Heart left ventricle (tissue), 16 donors: ENCODE results near the gene SUSD4. TPM values are rescaled to one million over a fixed set of nuclear protein-coding genes. Genes with fewer than 3 reads are reported as not detected.

Experiments
- ATAC-seq, 4 donors: fragments of 200-7000 bp; cut with Tn5 transposase; one replicate each; pipeline ENCODE4 v1.9.1; 2020 to 2022; ENCODE audit warnings: moderate library complexity in 4 of 4, mild to moderate bottlenecking in 3 of 4, moderate number of reproducible peaks in 1 of 4
- DNase-seq, 5 donors: peaks; one replicate each; pipeline ENCODE4 v3.0.0-alpha.2; 2020
- H3K27ac ChIP-seq, 12 donors: fragments of 200-600 bp; sonication (generic) in 4 of 12; one replicate each; pipeline versions ENCODE4 v1.5.0 to v1.8.0; 2016 to 2022; ENCODE audit warnings: mild to moderate bottlenecking in 2 of 12
- H3K27me3 ChIP-seq, 9 donors: fragments of 200-600 bp; sonication (generic) in 2 of 9; one replicate each; pipeline versions ENCODE4 v1.5.1 to v1.8.0; 2016 to 2022; ENCODE audit warnings: mild to moderate bottlenecking in 3 of 9
- H3K36me3 ChIP-seq, 9 donors: fragments of 200-600 bp; sonication (generic) in 2 of 9; one replicate each; pipeline versions ENCODE4 v1.5.0 to v1.8.0; 2018 to 2022; ENCODE audit warnings: mild to moderate bottlenecking in 2 of 9
- H3K4me1 ChIP-seq, 12 donors: fragments of 200-600 bp; sonication (generic) in 4 of 12; one replicate each; pipeline versions ENCODE4 v1.5.0 to v1.8.0; 2016 to 2022; ENCODE audit warnings: mild to moderate bottlenecking in 3 of 12
- H3K4me3 ChIP-seq, 12 donors: fragments of 200-600 bp; sonication (generic) in 4 of 12; one replicate each; pipeline versions ENCODE4 v1.5.0 to v1.8.0; 2017 to 2022; ENCODE audit warnings: mild to moderate bottlenecking in 9 of 12, moderate library complexity in 4 of 12
- H3K9me3 ChIP-seq, 12 donors: fragments of 200-600 bp; sonication (generic) in 4 of 12; one replicate each; pipeline versions ENCODE4 v1.5.0 to v1.8.0; 2016 to 2022; ENCODE audit warnings: mild to moderate bottlenecking in 1 of 12
- CTCF ChIP-seq, 12 donors: fragments of 200-600 bp; sonication (generic) in 4 of 12; IDR thresholded peaks; one replicate each; pipeline versions ENCODE4 v1.5.0 to v1.8.0; 2018 to 2022; ENCODE audit warnings: antibody characterized with exemption in 12 of 12, mild to moderate bottlenecking in 5 of 12
- POLR2A ChIP-seq, 2 donors: fragments of 450-650 bp; IDR thresholded peaks; one replicate each; pipeline ENCODE4 v1.6.1; 2017; ENCODE audit warnings: antibody characterized with exemption in 2 of 2, mild to moderate bottlenecking in 2 of 2, moderate library complexity in 2 of 2
- WGBS, 4 donors: extraction: QIAGEN DNeasy Blood & Tissue Kit in 2 of 4; methylation state at CpG; one replicate each; pipeline versions ENCODE4 v1.1.5 to v1.1.7; 2013 to 2018; 5-methylcytosine and 5-hydroxymethylcytosine counted together
- intact Hi-C, 10 donors: fragments of 100-400 bp; cut with DNase I; formaldehyde crosslinking; loops; one replicate each; pipeline versions ENCODE4 v1.11.1 to v1.14.2; 2022
- polyA plus RNA-seq, 2 donors: library from polyadenylated mRNA; stranded (reverse); fragments of 200-250 nt; gene quantifications; one replicate each; pipeline ENCODE4 v1.2.3, GENCODE V29; 2013
- total RNA-seq, 9 donors: library from RNA; depleted of rRNA in 2 of 9; stranded (reverse); fragments of >200 nt in 2 of 9; fragmentation: NEBNext Ultra II Directional in 3 of 9; extraction: Animal tissue kit (Norgen Biotek cat#: 25700) in 3 of 9; gene quantifications; one replicate each; pipeline versions ENCODE4 v1.1.0 to v1.2.4, GENCODE V29; 2016 to 2023
- donor health status: ischemic (EF 13 %, LVEDD 7.1; RV severe dilation, severe dysfunction).
- donor health status: healthy with polysubstance abuse.
- donor health status: DM: no; HTN: yes; CAD: no.
- donor health status: DM: no; HTN: no; CAD: no.
- donor health status: ischemic (EF 25% LVEDD 6.9; RV normal size, moderate dysfunction).
- donor health status: ischemic (EF 25% LVEDD 5.7; RV mildly dilated, moderate dysfunction).
- donor health status: healthy.
- donor health status: DM: yes; HTN: yes; CAD: no.
- donor health status: ischemic (EF 35%, LVEDD 5.7; RV mildly dilated, moderate dysfunction).
- donor health status: nonischemic (EF 11% LVEDD 7.7; RV severe dilation, severe dysfunction).
- donor health status: DM: yes; HTN: yes; CAD: no.
- donor health status: PGD.
- donor health status: ischemic (EF 29% LVEDD 5.4; RV normal size, mild dysfunction).
- donor health status: nonischemic (EF 23%, LVEDD 6.1; RV moderate dilation, normal function).

The SUSD4 gene
- total and polyA plus RNA-seq, 11 donors, result 0.40 to 27.2 (median 2.4) TPM

GRCh38 chr1:223264983-223265908 is 98.7 kb downstream of the SUSD4 start:
- Histone ChIP-seq H3K36me3 (no peaks in the 10 kb centered on the region), H3K9me3 (no peaks in the 10 kb centered on the region), H3K4me1 (peaks cover 0 to 3% (median 0%) of the 10 kb centered on the region in 12 donors), H3K27ac (no peak overlapping the region), H3K27me3 (no peaks in the 10 kb centered on the region), H3K4me3 (no peak overlapping the region)
- intact Hi-C loops, result no loop called here
- WGBS, 4 donors, result 81 to 91% (median 86%) methylated on average over 10 of the region's 10 CpGs
- DNase-seq (no peak), ATAC-seq (no peak)
- no peak for TF ChIP-seq CTCF (IDR thresholded peaks at IDR 0.05)
- no peak for TF ChIP-seq POLR2A (IDR thresholded peaks at IDR 0.05)

DNA sequence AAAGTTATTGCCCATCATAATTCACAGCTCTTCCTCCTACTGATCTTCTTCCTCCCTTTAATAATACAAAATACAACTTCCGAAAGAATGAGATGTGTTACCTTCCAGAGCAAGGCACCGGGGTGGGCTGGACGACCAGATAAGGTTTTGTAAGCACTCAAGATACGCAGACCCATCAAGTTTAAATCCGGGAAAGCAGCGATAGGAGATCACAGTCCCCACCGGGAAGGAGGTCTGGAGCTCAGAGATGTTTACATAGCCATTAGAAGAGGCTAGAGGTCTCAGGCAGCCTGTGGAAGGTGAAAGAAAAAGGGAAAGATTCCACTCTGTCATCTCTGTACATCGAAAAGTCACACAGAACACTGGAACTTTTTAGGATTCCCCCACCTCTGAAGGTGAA is 99.4 kb downstream of the SUSD4 start:
- Histone ChIP-seq H3K9me3 (no peaks in the 10 kb centered on the region), H3K36me3 (no peaks in the 10 kb centered on the region), H3K27ac (no peak overlapping the region), H3K4me1 (peaks cover 0 to 3% (median 0%) of the 10 kb centered on the region in 12 donors), H3K27me3 (no peaks in the 10 kb centered on the region), H3K4me3 (no peak overlapping the region)
- 53 to 71% (median 59%) methylated on average over 8 of the region's 8 CpGs for WGBS, 4 donors
- no peak for TF ChIP-seq POLR2A (IDR thresholded peaks at IDR 0.05)
- no peak for TF ChIP-seq CTCF (IDR thresholded peaks at IDR 0.05)
- DNase-seq, result no peak
- intact Hi-C loops, result no loop called here
- ATAC-seq, result no peak

DNA sequence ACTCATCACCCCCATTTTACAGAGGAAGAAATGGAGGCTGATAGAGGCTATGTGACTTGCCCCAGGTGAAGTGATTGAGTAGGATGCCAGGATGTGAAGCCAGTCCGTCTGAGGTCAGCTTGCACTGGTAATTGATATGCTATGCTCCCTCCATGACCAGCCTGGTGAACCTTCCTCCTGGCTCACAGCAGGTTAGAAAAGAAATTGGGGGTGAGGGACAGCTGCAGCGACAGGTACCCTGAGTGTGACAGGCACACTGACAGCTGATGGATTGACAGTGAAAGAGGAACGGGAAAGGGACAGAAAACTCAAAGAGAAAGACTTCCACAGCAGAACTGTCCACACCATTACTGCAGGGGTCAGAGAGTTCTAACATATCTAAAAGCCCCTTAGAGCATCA is 102.1 kb downstream of the SUSD4 start:
- 85 to 92% (median 89%) methylated on average over 3 of the region's 3 CpGs for WGBS, 4 donors
- H3K4me3 ChIP-seq, result no peak overlapping the region
- intact Hi-C loops, result no loop called here
- H3K27me3 ChIP-seq, result no peaks in the 10 kb centered on the region
- ATAC-seq (no peak), DNase-seq (no peak)
- no peaks in the 10 kb centered on the region for H3K36me3 ChIP-seq
- TF ChIP-seq CTCF (IDR thresholded peaks at IDR 0.05), result no peak
- no peak for TF ChIP-seq POLR2A (IDR thresholded peaks at IDR 0.05)
- no peaks in the 10 kb centered on the region for H3K4me1 ChIP-seq
- no peak overlapping the region for H3K27ac ChIP-seq
- H3K9me3 ChIP-seq, result no peaks in the 10 kb centered on the region

- WGBS, 4 donors, result 89 to 97% (median 96%) methylated on average over 4 to 7 of the region's 7 CpGs
- Histone ChIP-seq H3K27ac (no peak overlapping the region), H3K27me3 (no peaks in the 10 kb centered on the region), H3K9me3 (no peaks in the 10 kb centered on the region), H3K4me3 (no peak overlapping the region), H3K36me3 (no peaks in the 10 kb centered on the region), H3K4me1 (no peaks in the 10 kb centered on the region)
- no peak for ATAC-seq
- no peak for DNase-seq
- TF ChIP-seq CTCF (IDR thresholded peaks at IDR 0.05) (no peak), POLR2A (IDR thresholded peaks at IDR 0.05) (no peak)
- intact Hi-C loops, result no loop called here
These were observed 103.3 kb downstream of the SUSD4 start for GRCh38 chr1:223260712-223261111.
